Stimulated activated CD8-positive, alpha-beta memory T cell treated with anti-CD3 and anti-CD28 coated beads, Interleukin-15, amount 100 ng/mL, for 4 hours (primary cell): ENCODE measurements around the gene APPL1.
"Not testable (repeated sequence)": the region's sequence is repeated elsewhere in the genome, so short reads cannot be mapped to it uniquely, and the experiment has no call there.

Source experiments
- DNase-seq, 2 donors: peaks; one replicate each; pipeline ENCODE4 v3.0.0-alpha.2; 2020; ENCODE audit warnings: low read depth in 2 of 2

Gene APPL1

GRCh38 chr3:57274845-57275244 is 47.3 kb downstream of the APPL1 start:
- DNase-seq = no peak

- no peak for DNase-seq
Measured at GRCh38 chr3:57275393-57275792, 47.9 kb downstream of the APPL1 start.

GRCh38 chr3:57278237-57278636 is 50.7 kb downstream of the APPL1 start:
- DNase-seq = no peak

GRCh38 chr3:57279685-57280084 is 52.2 kb downstream of the APPL1 start:
- DNase-seq = no peak

- no peak for DNase-seq
Measured at GRCh38 chr3:57281715-57282114, 54.2 kb downstream of the APPL1 start.

- DNase-seq = no peak
Measured at GRCh38 chr3:57283334-57283733, 55.8 kb downstream of the APPL1 start.

- DNase-seq = no peak
Measured at GRCh38 chr3:57287205-57287604, 59.7 kb downstream of the APPL1 start.

GRCh38 chr3:57288403-57288802 is 60.9 kb downstream of the APPL1 start:
- no peak for DNase-seq

- DNase-seq = no peak
Measured at GRCh38 chr3:57292159-57292896, 64.8 kb downstream of the APPL1 start, which contains the start of gene ASB14. TSS of gene ASB14 (minus strand) at chr3:57292685. CDS start at chr3:57292033, 652 bp downstream.

GRCh38 chr3:57292897-57293526 is 65.5 kb downstream of the APPL1 start:
- no peak for DNase-seq

- DNase-seq = no peak
Measured at GRCh38 chr3:57298041-57298440, 70.5 kb downstream of the APPL1 start.

GRCh38 chr3:57303520-57303919 is 76.0 kb downstream of the APPL1 start:
- not testable (repeated sequence) for DNase-seq

- no peak for DNase-seq
Measured at GRCh38 chr3:57309769-57310360, 82.3 kb downstream of the APPL1 start.

- DNase-seq = no peak
Measured at GRCh38 chr3:57314204-57314603, 86.7 kb downstream of the APPL1 start.
